ENCODE data around the gene CDH24.

DNA sequence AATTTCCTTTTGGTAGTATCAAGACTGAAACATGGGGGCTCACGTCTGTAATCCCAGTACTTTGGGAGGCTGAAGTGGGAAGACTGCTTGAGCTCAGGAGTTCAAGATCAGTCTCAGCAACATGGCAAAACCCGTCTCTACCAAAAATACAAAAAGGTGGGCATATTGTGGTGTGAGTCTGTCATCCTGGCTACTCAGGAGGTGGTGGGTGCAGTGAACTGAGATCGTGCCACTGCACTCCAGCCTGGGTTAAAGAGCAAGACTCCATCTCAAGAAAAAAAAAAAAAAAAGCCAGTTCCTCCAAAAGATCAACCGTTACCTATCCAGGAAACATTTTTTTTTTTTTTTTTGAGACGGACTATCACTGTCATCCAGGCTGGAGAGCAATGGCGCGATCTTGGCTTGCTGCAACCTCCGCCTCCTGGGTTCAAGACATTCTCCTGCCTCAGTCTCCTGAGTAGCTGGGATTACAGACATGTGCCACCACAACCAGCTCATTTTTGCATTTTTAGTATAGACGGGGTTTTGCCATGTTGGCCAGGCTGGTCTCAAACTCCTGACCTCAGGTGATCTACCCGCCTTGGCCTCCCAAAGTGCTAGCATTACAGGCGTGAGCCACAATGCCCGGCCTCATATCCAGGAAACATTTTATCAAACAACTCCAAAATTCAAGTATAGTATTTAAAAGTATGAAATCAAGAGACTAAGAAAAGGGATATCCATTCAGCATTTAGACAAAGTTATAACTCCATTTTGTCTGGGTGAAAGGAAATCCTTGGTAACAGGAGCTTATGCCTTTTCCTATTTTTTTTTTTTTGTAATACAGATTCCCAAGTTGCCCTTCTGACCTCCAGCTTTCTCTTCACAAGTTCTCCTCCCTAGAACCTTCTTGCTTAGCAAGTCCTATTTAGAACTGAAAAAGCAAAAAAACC is 34.2 kb upstream of the CDH24 start:
- TF ChIP-seq, protein P1, sequence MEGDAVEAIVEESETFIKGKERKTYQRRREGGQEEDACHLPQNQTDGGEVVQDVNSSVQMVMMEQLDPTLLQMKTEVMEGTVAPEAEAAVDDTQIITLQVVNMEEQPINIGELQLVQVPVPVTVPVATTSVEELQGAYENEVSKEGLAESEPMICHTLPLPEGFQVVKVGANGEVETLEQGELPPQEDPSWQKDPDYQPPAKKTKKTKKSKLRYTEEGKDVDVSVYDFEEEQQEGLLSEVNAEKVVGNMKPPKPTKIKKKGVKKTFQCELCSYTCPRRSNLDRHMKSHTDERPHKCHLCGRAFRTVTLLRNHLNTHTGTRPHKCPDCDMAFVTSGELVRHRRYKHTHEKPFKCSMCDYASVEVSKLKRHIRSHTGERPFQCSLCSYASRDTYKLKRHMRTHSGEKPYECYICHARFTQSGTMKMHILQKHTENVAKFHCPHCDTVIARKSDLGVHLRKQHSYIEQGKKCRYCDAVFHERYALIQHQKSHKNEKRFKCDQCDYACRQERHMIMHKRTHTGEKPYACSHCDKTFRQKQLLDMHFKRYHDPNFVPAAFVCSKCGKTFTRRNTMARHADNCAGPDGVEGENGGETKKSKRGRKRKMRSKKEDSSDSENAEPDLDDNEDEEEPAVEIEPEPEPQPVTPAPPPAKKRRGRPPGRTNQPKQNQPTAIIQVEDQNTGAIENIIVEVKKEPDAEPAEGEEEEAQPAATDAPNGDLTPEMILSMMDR (conservative IDR thresholded peaks at IDR 0.05; ENCODE audit: low read depth, low read length), result no peak
- no peak for TF ChIP-seq RAD21 (IDR thresholded peaks at IDR 0.05; ENCODE audit: low read length)
- TF ChIP-seq RFX5 (IDR thresholded peaks at IDR 0.05; ENCODE audit: low read depth, low read length), result no peak
- TF ChIP-seq SMC3 (IDR thresholded peaks at IDR 0.05; ENCODE audit: low read depth, low read length), result no peak
- no peak for TF ChIP-seq MAFK (IDR thresholded peaks at IDR 0.05; ENCODE audit: low read depth, low read length)

Data from IMR-90 (cell line).